Retinal pigment epithelial cell (primary cell): Measurements from ENCODE around the gene PRKD2.

ENCODE experiments used
- DNase-seq: peaks from one replicate; pipeline ENCODE4 v3.0.0-alpha.2; 2010; ENCODE audit warnings: low read depth
- H3K4me3 ChIP-seq: 2 replicates; pipeline ENCODE4 v1.5.1; 2011; ENCODE audit warnings: mild to moderate bottlenecking, low read length, control low read depth, moderate library complexity
- TF ChIP-seq, protein P1 (sequence below): conservative IDR thresholded peaks from 2 replicates; pipeline ENCODE4 v1.5.1; 2011; ENCODE audit warnings: low read depth, low read length, control low read depth, inconsistent platforms

PRKD2 gene

DNA sequence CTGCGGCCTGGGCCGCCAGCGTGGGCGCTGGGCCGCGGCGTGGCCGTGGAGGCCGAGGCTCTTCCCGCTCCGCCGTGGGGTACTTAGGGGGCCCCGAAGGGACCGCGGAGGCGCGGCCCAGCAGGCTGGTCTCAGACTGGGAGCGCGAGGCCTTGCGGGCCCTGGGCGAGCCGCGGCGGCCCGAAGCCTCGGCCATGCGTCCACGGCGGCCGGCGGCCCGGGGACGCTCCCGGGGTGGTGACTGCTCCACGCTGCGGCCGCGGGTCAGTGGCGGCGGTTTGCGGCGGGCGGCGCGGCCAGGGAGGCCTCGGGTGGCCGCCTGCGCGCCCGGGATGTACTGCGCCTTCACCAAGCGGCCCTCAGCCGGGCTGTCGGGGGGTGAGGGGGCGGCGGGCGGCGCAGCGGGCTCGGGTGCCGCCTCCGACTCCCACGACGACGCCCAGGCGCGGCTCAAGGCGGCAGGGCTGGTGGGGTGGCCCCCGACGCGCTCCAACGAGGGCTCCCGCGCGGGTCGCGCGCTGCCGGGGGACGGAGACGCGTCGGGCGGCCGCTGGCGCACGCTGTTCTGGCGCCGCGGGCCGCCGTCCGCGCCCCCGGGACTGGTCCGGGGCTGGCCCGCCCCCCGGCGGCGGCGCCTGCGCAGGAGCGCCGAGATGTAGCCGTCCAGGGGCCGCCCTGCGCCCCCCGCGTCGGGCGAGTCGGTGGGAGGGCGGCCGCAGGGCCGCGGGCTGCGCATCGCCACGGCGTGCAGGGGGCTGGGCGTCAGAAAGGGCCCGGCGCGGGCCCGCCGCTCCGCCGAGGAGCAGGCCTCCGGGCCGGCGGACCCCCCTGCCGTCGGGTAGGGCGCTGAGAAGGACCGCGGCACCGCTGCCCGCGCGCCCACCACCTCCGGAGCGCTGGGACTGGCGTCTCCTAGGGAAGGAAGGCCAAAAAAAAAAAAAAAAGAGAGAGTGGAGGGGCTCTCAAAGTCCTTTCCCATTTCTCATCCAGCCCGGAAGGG lies 67.7 kb downstream of the PRKD2 start:
- no peak overlapping the region for H3K4me3 ChIP-seq
- TF ChIP-seq, protein P1, sequence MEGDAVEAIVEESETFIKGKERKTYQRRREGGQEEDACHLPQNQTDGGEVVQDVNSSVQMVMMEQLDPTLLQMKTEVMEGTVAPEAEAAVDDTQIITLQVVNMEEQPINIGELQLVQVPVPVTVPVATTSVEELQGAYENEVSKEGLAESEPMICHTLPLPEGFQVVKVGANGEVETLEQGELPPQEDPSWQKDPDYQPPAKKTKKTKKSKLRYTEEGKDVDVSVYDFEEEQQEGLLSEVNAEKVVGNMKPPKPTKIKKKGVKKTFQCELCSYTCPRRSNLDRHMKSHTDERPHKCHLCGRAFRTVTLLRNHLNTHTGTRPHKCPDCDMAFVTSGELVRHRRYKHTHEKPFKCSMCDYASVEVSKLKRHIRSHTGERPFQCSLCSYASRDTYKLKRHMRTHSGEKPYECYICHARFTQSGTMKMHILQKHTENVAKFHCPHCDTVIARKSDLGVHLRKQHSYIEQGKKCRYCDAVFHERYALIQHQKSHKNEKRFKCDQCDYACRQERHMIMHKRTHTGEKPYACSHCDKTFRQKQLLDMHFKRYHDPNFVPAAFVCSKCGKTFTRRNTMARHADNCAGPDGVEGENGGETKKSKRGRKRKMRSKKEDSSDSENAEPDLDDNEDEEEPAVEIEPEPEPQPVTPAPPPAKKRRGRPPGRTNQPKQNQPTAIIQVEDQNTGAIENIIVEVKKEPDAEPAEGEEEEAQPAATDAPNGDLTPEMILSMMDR = no peak
- DNase-seq = no peak

DNA sequence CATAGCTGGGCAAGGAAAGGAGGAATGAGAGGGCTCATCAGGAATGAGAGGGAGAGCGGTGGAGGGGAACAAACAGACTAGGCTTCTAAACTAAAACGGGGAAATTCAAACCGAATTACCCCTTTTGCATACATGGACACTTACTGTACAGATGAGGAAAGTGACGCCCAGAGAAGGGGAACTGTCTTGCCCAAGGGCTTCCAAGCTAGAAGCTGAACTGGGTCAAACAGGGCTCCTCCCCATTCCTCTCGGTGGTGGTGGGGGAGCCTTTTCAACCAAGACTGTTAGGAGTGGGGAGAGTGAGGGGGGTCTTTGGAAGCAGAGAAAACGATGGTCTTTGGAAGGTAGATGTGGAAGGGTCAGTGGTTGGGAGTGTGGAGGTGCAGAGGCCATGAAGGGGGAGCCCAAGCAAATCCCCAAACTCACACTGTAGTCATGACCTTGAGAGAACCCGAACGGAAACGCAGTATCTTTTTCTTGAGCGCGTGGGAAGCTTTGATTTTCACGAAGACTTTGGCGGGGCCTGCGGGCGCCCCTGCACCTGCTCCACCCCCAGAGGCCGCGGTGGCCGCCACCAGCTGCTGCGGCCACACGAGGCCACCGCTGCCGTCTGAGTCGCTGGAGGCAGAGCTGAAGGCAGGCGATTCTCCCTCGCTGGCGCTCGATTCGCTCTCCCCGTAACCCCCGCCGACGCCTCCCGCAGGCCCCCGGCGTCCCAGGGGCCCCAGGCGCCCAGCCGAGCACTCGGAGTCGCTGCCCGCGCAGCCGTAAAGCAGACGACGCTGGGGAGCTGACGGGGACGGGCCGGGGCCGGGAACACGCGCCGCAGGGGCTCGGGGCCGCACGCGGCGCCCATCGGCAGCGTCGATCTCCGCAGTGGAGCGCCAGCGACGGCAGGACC lies 68.6 kb downstream of the PRKD2 start:
- no peak for DNase-seq
- H3K4me3 ChIP-seq = no peak overlapping the region
- TF ChIP-seq, protein P1 = no peak

DNA sequence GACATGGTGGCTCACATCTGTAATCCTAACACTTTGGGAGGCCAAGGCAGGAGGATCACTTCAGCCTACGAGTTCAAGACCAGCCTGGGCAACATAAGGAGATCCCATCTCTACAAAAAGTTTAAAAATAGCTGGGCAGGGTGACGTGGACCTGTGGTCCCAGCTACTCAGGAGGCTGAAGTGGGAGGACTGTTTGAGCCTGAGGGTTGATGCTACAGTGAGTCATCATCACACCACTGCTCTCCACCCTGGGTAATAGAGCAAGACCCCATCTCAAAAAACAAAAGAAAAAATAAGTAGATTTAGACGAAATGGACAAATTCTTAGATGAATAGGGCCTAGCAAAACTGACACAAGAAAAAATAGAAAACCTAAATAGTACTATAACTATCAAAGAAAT lies 70.5 kb downstream of the PRKD2 start:
- no peak for DNase-seq
- no peak overlapping the region for H3K4me3 ChIP-seq
- TF ChIP-seq, protein P1 = no peak

DNA sequence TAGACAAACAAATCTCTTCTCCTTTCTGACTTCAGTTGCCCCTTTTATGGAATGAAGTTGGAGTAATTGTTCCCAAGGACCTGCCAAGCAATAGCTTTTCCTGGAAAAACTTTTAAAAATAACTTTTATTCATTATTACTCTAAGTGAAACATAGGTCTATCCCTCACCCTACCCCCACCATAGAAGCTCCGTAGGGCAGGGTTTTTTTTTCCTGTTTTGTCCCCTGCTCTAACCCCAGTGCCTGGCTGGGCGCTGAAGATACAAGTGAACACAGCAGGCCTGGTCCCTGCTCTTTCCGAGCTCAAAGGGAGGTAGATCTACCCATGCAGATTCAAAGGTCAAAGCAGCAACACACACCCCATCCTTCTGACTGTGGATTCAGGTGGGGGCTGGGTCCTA lies 72.2 kb downstream of the PRKD2 start:
- DNase-seq = no peak
- no peak overlapping the region for H3K4me3 ChIP-seq
- TF ChIP-seq, protein P1 = no peak

DNA sequence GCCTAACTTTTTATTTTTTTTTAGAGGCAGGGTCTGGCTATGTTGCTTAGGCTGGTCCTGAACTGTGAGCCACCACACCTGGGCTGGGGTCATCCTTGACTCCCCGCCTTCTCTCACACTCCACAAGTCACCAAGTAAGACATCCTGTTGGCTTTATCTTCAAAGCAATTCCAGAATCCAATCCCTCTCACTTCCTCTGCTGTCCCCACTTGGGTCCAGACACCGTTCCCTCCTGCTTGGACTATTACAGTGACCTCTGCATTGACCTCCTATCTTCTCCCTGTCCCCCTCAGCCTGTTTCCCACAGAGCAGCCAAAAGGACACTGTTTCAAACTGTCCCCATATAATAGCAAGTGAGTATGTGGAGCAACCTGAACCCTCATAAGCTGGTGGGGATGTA lies 76.3 kb downstream of the PRKD2 start:
- TF ChIP-seq, protein P1 = no peak
- H3K4me3 ChIP-seq = no peak overlapping the region
- DNase-seq = no peak

DNA sequence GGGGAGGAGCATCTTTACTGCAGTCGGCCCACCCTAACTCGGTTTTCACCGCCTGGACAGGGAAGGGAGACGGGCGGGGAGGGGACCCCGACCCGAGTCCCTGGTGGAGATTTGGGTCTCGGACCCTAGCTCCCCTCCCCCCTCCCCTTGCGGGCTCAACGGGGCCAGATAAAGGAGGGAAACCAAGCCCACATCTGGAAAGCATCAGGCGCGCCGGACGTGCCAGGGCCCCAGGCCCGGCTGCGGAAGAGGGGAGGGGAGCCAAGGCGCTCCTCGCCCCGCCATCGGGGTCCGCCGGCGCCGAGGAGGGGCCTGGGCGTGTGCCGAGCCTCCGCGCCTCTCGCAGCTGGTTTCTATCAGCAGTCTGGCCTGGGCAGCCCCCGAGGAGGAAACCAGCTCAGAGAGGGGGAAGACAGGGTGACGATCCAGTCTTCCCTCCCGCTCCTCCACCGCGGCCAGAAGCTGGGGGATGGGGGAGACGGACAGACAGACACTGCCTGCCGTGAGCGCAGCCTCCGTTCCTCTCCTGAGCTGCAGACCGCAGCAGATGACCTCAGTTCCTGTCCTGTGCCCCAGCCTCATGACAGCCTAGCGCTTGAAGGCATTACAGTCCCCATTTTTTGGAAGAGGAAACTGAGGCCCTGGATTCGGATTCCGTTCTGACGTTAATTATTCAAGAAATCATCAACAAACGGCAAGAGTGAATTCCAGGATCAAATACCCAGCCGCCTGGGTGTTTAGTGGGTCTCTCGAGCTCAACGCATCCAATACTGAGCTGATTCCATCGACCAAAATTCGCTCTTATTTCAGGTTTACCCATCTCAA lies 77.3 kb downstream of the PRKD2 start:
- peak overlapping the region; percentile 33 for H3K4me3 ChIP-seq
- no peak for DNase-seq
- TF ChIP-seq, protein P1 = no peak
